ENCODE results near the gene DNAH10.

Gene DNAH10

GRCh38 chr12:123858176-123858575 lies 96.1 kb downstream of the DNAH10 start:
- Histone ChIP-seq H3K9ac (ENCODE audit: low read length) (no peak overlapping the region), H2AFZ (ENCODE audit: low read depth, low read length, severe bottlenecking) (no peak overlapping the region), H3K9me2 (replicated peaks; ENCODE audit: insufficient read depth, low read length) (no peaks in the 10 kb centered on the region), H3K36me3 (ENCODE audit: low read length) (no peaks in the 10 kb centered on the region), H3K9me3 (ENCODE audit: insufficient read depth, low read length) (no peaks in the 10 kb centered on the region), H3K79me2 (ENCODE audit: insufficient read depth, low read length) (no peaks in the 10 kb centered on the region), H3K4me2 (ENCODE audit: low read depth, low read length, poor library complexity, severe bottlenecking) (no peak overlapping the region), H3K4me3 (ENCODE audit: insufficient read depth, low read length, poor library complexity, severe bottlenecking) (no peak overlapping the region), H4K20me1 (ENCODE audit: low read depth, low read length) (no peaks in the 10 kb centered on the region), H3F3A (ENCODE audit: insufficient read depth) (no peaks in the 10 kb centered on the region), H3K27me3 (ENCODE audit: low read length) (no peaks in the 10 kb centered on the region), H3K27ac (ENCODE audit: low read depth, low read length) (no peak overlapping the region)
- TF ChIP-seq EZH2phosphoT487 (conservative IDR thresholded peaks at IDR 0.05; ENCODE audit: low read length) (no peak), CTCF (IDR thresholded peaks at IDR 0.05; ENCODE audit: insufficient read depth, low read length, poor library complexity, severe bottlenecking) (no peak)

- Histone ChIP-seq H3K4me2 (ENCODE audit: low read depth, low read length, poor library complexity, severe bottlenecking) (no peak overlapping the region), H3K9me2 (replicated peaks; ENCODE audit: insufficient read depth, low read length) (no peaks in the 10 kb centered on the region), H3K9me3 (ENCODE audit: insufficient read depth, low read length) (no peaks in the 10 kb centered on the region), H3K36me3 (ENCODE audit: low read length) (no peaks in the 10 kb centered on the region), H3K27ac (ENCODE audit: low read depth, low read length) (no peak overlapping the region), H2AFZ (ENCODE audit: low read depth, low read length, severe bottlenecking) (no peak overlapping the region), H3K79me2 (ENCODE audit: insufficient read depth, low read length) (no peaks in the 10 kb centered on the region), H3F3A (ENCODE audit: insufficient read depth) (no peaks in the 10 kb centered on the region), H3K4me3 (ENCODE audit: insufficient read depth, low read length, poor library complexity, severe bottlenecking) (no peak overlapping the region), H3K27me3 (ENCODE audit: low read length) (no peaks in the 10 kb centered on the region), H4K20me1 (ENCODE audit: low read depth, low read length) (no peaks in the 10 kb centered on the region), H3K9ac (ENCODE audit: low read length) (no peak overlapping the region)
- no peak for TF ChIP-seq EZH2phosphoT487 (conservative IDR thresholded peaks at IDR 0.05; ENCODE audit: low read length)
- TF ChIP-seq CTCF (IDR thresholded peaks at IDR 0.05; ENCODE audit: insufficient read depth, low read length, poor library complexity, severe bottlenecking): no peak
These were observed 96.9 kb downstream of the DNAH10 start for GRCh38 chr12:123859035-123859434.

- H3K9me2 ChIP-seq (replicated peaks; ENCODE audit: insufficient read depth, low read length): no peaks in the 10 kb centered on the region
- no peaks in the 10 kb centered on the region for H3K9me3 ChIP-seq (ENCODE audit: insufficient read depth, low read length)
- no peak for TF ChIP-seq CTCF (IDR thresholded peaks at IDR 0.05; ENCODE audit: insufficient read depth, low read length, poor library complexity, severe bottlenecking)
- no peak for TF ChIP-seq EZH2phosphoT487 (conservative IDR thresholded peaks at IDR 0.05; ENCODE audit: low read length)
- H3K27me3 ChIP-seq (ENCODE audit: low read length): no peaks in the 10 kb centered on the region
- H3K79me2 ChIP-seq (ENCODE audit: insufficient read depth, low read length): no peaks in the 10 kb centered on the region
- H3K27ac ChIP-seq (ENCODE audit: low read depth, low read length): no peak overlapping the region
- no peak overlapping the region for H3K4me2 ChIP-seq (ENCODE audit: low read depth, low read length, poor library complexity, severe bottlenecking)
- H4K20me1 ChIP-seq (ENCODE audit: low read depth, low read length): no peaks in the 10 kb centered on the region
- H3K36me3 ChIP-seq (ENCODE audit: low read length): no peaks in the 10 kb centered on the region
- H2AFZ ChIP-seq (ENCODE audit: low read depth, low read length, severe bottlenecking): no peak overlapping the region
- H3K4me3 ChIP-seq (ENCODE audit: insufficient read depth, low read length, poor library complexity, severe bottlenecking): no peak overlapping the region
- H3K9ac ChIP-seq (ENCODE audit: low read length): no peak overlapping the region
- no peaks in the 10 kb centered on the region for H3F3A ChIP-seq (ENCODE audit: insufficient read depth)
These were observed 98.3 kb downstream of the DNAH10 start for GRCh38 chr12:123860377-123860776.

Measured in SU-DHL-6 (cell line).